Neuronal stem cell (in vitro differentiated cells): ENCODE results near the gene PRKCB.

ENCODE experiments used
- DNase-seq: peaks from one replicate; pipeline ENCODE4 v3.0.0-alpha.2; 2013; ENCODE audit warnings: low spot score
- H2AFZ ChIP-seq: one replicate; pipeline ENCODE4 v1.6.1; 2013; ENCODE audit warnings: mild to moderate bottlenecking, low read length, inconsistent platforms
- H2AK5ac ChIP-seq: 2 replicates; pipeline ENCODE4 v1.6.1; 2013; ENCODE audit warnings: low read depth, mild to moderate bottlenecking, inconsistent platforms, low read length, moderate library complexity, mixed read lengths
- H2BK120ac ChIP-seq: 2 replicates; pipeline ENCODE4 v1.6.1; 2013; ENCODE audit warnings: low read depth, mild to moderate bottlenecking, inconsistent platforms, low read length, moderate library complexity, mixed read lengths
- H2BK12ac ChIP-seq: one replicate; pipeline ENCODE4 v1.6.1; 2013; ENCODE audit warnings: low read length, inconsistent platforms
- H2BK15ac ChIP-seq: 2 replicates; pipeline ENCODE4 v1.6.1; 2013; ENCODE audit warnings: mild to moderate bottlenecking, low read length, inconsistent platforms, mixed read lengths
- H2BK5ac ChIP-seq: one replicate; pipeline ENCODE4 v1.6.1; 2013; ENCODE audit warnings: inconsistent platforms, mild to moderate bottlenecking, low read length, moderate library complexity
- H3K14ac ChIP-seq: one replicate; pipeline ENCODE4 v1.6.1; 2013; ENCODE audit warnings: low read length, inconsistent platforms
- H3K18ac ChIP-seq: 2 replicates; pipeline ENCODE4 v1.6.1; 2013; ENCODE audit warnings: low read length, inconsistent platforms
- H3K23ac ChIP-seq: 2 replicates; pipeline ENCODE4 v1.6.1; 2013; ENCODE audit warnings: low read depth, mild to moderate bottlenecking, mixed read lengths, low read length, inconsistent platforms; ENCODE audit not compliant: poor library complexity
- H3K27ac ChIP-seq: replicated peaks from 3 replicates; pipeline ENCODE4 v1.5.1; 2013; ENCODE audit warnings: low read length, inconsistent platforms
- H3K27me3 ChIP-seq, 3 experiments: 2 replicates each; pipeline ENCODE4 v1.6.1; 2013; ENCODE audit warnings: low read length in 3 of 3, mild to moderate bottlenecking in 2 of 3, inconsistent platforms in 1 of 3, low read depth in 1 of 3, mixed read lengths in 1 of 3, moderate library complexity in 1 of 3; ENCODE audit not compliant: control insufficient read depth in 3 of 3, insufficient read depth in 3 of 3
- H3K36me3 ChIP-seq, 2 donors: replicated peaks in 1 of 2; 2 replicates each; pipeline ENCODE4 v1.6.1; 2013; ENCODE audit warnings: low read length in 2 of 2; ENCODE audit not compliant: control insufficient read depth in 2 of 2, insufficient read depth in 2 of 2
- H3K4ac ChIP-seq: 2 replicates; pipeline ENCODE4 v1.6.1; 2013; ENCODE audit warnings: inconsistent platforms, mild to moderate bottlenecking, low read length, moderate library complexity
- H3K4me1 ChIP-seq, 2 donors: 1 replicate in 1 of 2; 2 replicates in 1 of 2; pipeline ENCODE4 v1.6.1; 2013; ENCODE audit warnings: low read length in 2 of 2, low read depth in 1 of 2; ENCODE audit not compliant: control insufficient read depth in 2 of 2, insufficient read depth in 1 of 2
- H3K4me2 ChIP-seq: one replicate; pipeline ENCODE4 v1.6.1; 2013; ENCODE audit warnings: mild to moderate bottlenecking, low read length, inconsistent platforms; ENCODE audit not compliant: insufficient read depth, poor library complexity, severe bottlenecking
- H3K4me3 ChIP-seq, 2 donors: 2 replicates each; pipeline ENCODE4 v1.5.1; 2013; ENCODE audit warnings: low read length in 2 of 2, mild to moderate bottlenecking in 2 of 2, inconsistent platforms in 1 of 2, moderate library complexity in 1 of 2
- H3K79me1 ChIP-seq: one replicate; pipeline ENCODE4 v1.6.1; 2013; ENCODE audit warnings: low read depth, mild to moderate bottlenecking, inconsistent platforms, low read length, moderate library complexity
- H3K9ac ChIP-seq: one replicate; pipeline ENCODE4 v1.6.1; 2013; ENCODE audit warnings: mild to moderate bottlenecking, low read depth, low read length, inconsistent platforms; ENCODE audit not compliant: poor library complexity
- H3K9me3 ChIP-seq, 2 donors: replicated peaks in 1 of 2; 2 replicates each; pipeline versions ENCODE3 to v1.6.1; 2013; ENCODE audit warnings: low read length in 2 of 2, mild to moderate bottlenecking in 2 of 2, inconsistent platforms in 1 of 2, low read depth in 1 of 2, mixed read lengths in 1 of 2, moderate library complexity in 1 of 2; ENCODE audit not compliant: control insufficient read depth in 2 of 2, insufficient read depth in 1 of 2
- H4K8ac ChIP-seq: one replicate; pipeline ENCODE4 v1.6.1; 2013; ENCODE audit warnings: low read depth, mild to moderate bottlenecking, inconsistent platforms, low read length, moderate library complexity
- H4K91ac ChIP-seq: one replicate; pipeline ENCODE4 v1.6.1; 2013; ENCODE audit warnings: low read length, low read depth, mild to moderate bottlenecking, inconsistent platforms; ENCODE audit not compliant: poor library complexity
- WGBS, 2 donors: extraction: QIAGEN DNeasy Blood & Tissue Kit; methylation state at CpG; one replicate each; pipeline ENCODE4 v1.1.7; 2013; ENCODE audit warnings: missing lambda C conversion rate in 2 of 2, mixed read lengths in 1 of 2; ENCODE audit not compliant: insufficient read length in 2 of 2, insufficient replicate concordance in 1 of 2; ENCODE audit errors: extremely low coverage in 2 of 2; 5-methylcytosine and 5-hydroxymethylcytosine counted together

Gene PRKCB

GRCh38 chr16:23876256-23876896 lies 40.6 kb downstream of the PRKCB start:
- no peak overlapping the region for H2BK120ac ChIP-seq
- DNase-seq: no peak
- no peaks in the 10 kb centered on the region for H3K27me3 ChIP-seq
- WGBS, 2 donors: no CpG with 5 or more reads among the region's 6 CpGs
- H3K9ac ChIP-seq: no peak overlapping the region
- H3K4me1 ChIP-seq: no peaks in the 10 kb centered on the region
- H3K18ac ChIP-seq: no peak overlapping the region
- no peaks in the 10 kb centered on the region for H3K79me1 ChIP-seq
- no peak overlapping the region for H2BK5ac ChIP-seq
- no peak overlapping the region for H3K14ac ChIP-seq
- H3K36me3 ChIP-seq: no peaks in the 10 kb centered on the region
- H2BK12ac ChIP-seq: no peak overlapping the region
- H2BK15ac ChIP-seq: no peak overlapping the region
- H4K91ac ChIP-seq: no peak overlapping the region
- no peak overlapping the region for H3K23ac ChIP-seq
- no peak overlapping the region for H3K4me3 ChIP-seq
- no peak overlapping the region for H2AK5ac ChIP-seq
- H3K4ac ChIP-seq: no peak overlapping the region
- no peak overlapping the region for H3K27ac ChIP-seq
- no peak overlapping the region for H3K4me2 ChIP-seq
- no peak overlapping the region for H4K8ac ChIP-seq
- no peak overlapping the region for H2AFZ ChIP-seq
- H3K9me3 ChIP-seq: no peaks in the 10 kb centered on the region

- Histone ChIP-seq H2BK15ac (no peak overlapping the region), H3K18ac (no peak overlapping the region), H3K27me3 (no peaks in the 10 kb centered on the region), H4K8ac (no peak overlapping the region), H3K23ac (no peak overlapping the region), H3K36me3 (no peaks in the 10 kb centered on the region), H2AFZ (no peak overlapping the region), H2AK5ac (no peak overlapping the region), H4K91ac (no peak overlapping the region), H3K4ac (no peak overlapping the region), H3K79me1 (no peaks in the 10 kb centered on the region), H2BK5ac (no peak overlapping the region), H3K4me2 (no peak overlapping the region), H3K14ac (no peak overlapping the region), H3K4me3 (no peak overlapping the region), H3K9me3 (no peaks in the 10 kb centered on the region), H3K9ac (no peak overlapping the region), H3K27ac (no peak overlapping the region), H2BK12ac (no peak overlapping the region), H3K4me1 (no peaks in the 10 kb centered on the region), H2BK120ac (no peak overlapping the region)
- WGBS, 2 donors: no CpG with 5 or more reads among the region's 9 CpGs
- no peak for DNase-seq
Observed at GRCh38 chr16:23877107-23878070, 41.6 kb downstream of the PRKCB start.

GRCh38 chr16:23879735-23880373 lies 44.1 kb downstream of the PRKCB start:
- no CpG with 5 or more reads among the region's 9 CpGs for WGBS, 2 donors
- H2AFZ ChIP-seq: no peak overlapping the region
- H3K14ac ChIP-seq: no peak overlapping the region
- no peak overlapping the region for H3K4ac ChIP-seq
- H2BK5ac ChIP-seq: no peak overlapping the region
- no peak overlapping the region for H3K9ac ChIP-seq
- no peaks in the 10 kb centered on the region for H3K27me3 ChIP-seq
- no peak overlapping the region for H4K91ac ChIP-seq
- no peak overlapping the region for H4K8ac ChIP-seq
- no peaks in the 10 kb centered on the region for H3K79me1 ChIP-seq
- H3K9me3 ChIP-seq: no peaks in the 10 kb centered on the region
- H2AK5ac ChIP-seq: no peak overlapping the region
- no peak overlapping the region for H3K23ac ChIP-seq
- no peak overlapping the region for H3K4me3 ChIP-seq
- no peak overlapping the region for H3K4me2 ChIP-seq
- no peaks in the 10 kb centered on the region for H3K4me1 ChIP-seq
- H2BK12ac ChIP-seq: no peak overlapping the region
- no peak overlapping the region for H3K27ac ChIP-seq
- no peak for DNase-seq
- H3K36me3 ChIP-seq: no peaks in the 10 kb centered on the region
- H2BK120ac ChIP-seq: no peak overlapping the region
- H2BK15ac ChIP-seq: no peak overlapping the region
- H3K18ac ChIP-seq: no peak overlapping the region

DNA sequence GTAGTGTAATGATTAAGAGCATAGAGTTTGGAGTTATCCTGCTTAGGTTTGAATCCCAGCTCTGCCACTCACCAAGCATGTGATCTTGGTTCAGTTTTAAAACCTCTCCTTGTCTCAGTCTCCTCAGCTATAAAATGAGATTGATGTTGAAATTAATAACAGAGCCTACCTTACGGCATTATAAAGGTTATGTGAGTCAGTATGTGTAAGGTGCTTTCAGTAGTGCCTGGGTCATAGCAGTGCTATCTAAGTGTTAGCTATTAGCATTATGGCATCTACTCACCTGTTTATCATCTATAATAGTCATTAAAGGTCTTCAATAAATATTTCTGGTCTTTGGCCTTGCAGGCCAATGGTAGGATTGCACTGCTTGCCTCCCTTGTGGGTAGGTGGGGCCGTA lies 53.4 kb downstream of the PRKCB start:
- Histone ChIP-seq H3K79me1 (no peaks in the 10 kb centered on the region), H3K9ac (no peak overlapping the region), H3K23ac (no peak overlapping the region), H2BK15ac (no peak overlapping the region), H3K27ac (no peak overlapping the region), H4K8ac (no peak overlapping the region), H4K91ac (no peak overlapping the region), H3K18ac (no peak overlapping the region), H3K9me3 (peaks cover 0 to 2% of the 10 kb centered on the region in 2 donors), H2AK5ac (no peak overlapping the region), H3K4ac (no peak overlapping the region), H2AFZ (no peak overlapping the region), H3K4me2 (no peak overlapping the region), H2BK5ac (no peak overlapping the region), H3K4me3 (no peak overlapping the region), H3K36me3 (no peaks in the 10 kb centered on the region), H2BK120ac (no peak overlapping the region), H3K14ac (no peak overlapping the region), H3K4me1 (peaks cover 0 to 3% of the 10 kb centered on the region in 2 donors), H2BK12ac (no peak overlapping the region), H3K27me3 (no peaks in the 10 kb centered on the region)
- no CpG with 5 or more reads among the region's 2 CpGs for WGBS, 2 donors
- DNase-seq: no peak
